ENCODE data around the gene PPP2R5D.

PPP2R5D gene

GRCh38 chr6:42984924-42985475 is 630 bp downstream of the PPP2R5D start:
- Histone ChIP-seq H3K9me3 (replicated peaks in 1 of 2; ENCODE audit: control insufficient read depth in 2 of 2, insufficient read depth in 1 of 2, low read depth in 1 of 2, low read length in 2 of 2) (no peaks in the 10 kb centered on the region), H3K36me3 (replicated peaks in 1 of 2; ENCODE audit: control insufficient read depth in 2 of 2, insufficient read depth in 2 of 2, low read length in 2 of 2) (peaks cover 11 to 37% of the 10 kb centered on the region in 2 donors), H2BK15ac (ENCODE audit: low read length) (no peak overlapping the region), H3K4me1 (ENCODE audit: control insufficient read depth in 2 of 2, insufficient read depth in 1 of 2, low read depth in 1 of 2, low read length in 2 of 2) (peaks cover 6% of the 10 kb centered on the region in 2 donors), H3K4ac (ENCODE audit: low read length) (no peak overlapping the region), H4K91ac (ENCODE audit: low read depth, low read length, poor library complexity) (no peak overlapping the region), H4K8ac (ENCODE audit: low read depth, low read length) (no peak overlapping the region), H3K14ac (ENCODE audit: low read length) (peak overlapping the region; percentile 65), H3K27ac (replicated peaks; ENCODE audit: low read length) (no peak overlapping the region), H2BK12ac (ENCODE audit: low read length) (no peak overlapping the region), H2BK5ac (ENCODE audit: low read length) (no peak overlapping the region), H3K23ac (ENCODE audit: low read depth, low read length, poor library complexity) (peak overlapping the region; percentile 34), H3K4me2 (ENCODE audit: insufficient read depth, low read length, poor library complexity, severe bottlenecking) (peak overlapping the region; percentile 66), H3K27me3 (ENCODE audit: control insufficient read depth in 3 of 3, insufficient read depth in 3 of 3, low read depth in 1 of 3, low read length in 3 of 3) (no peaks in the 10 kb centered on the region), H3K18ac (ENCODE audit: low read length) (peak overlapping the region; percentile 95), H3K79me1 (ENCODE audit: low read depth, low read length) (peaks cover 3% of the 10 kb centered on the region), H3K9ac (ENCODE audit: low read depth, low read length, poor library complexity) (peak overlapping the region; percentile 85), H3K4me3 (ENCODE audit: low read length in 2 of 2) (peak overlapping the region; percentile 64 to 91), H2AK5ac (ENCODE audit: low read depth, low read length) (peak overlapping the region; percentile 67), H2AFZ (ENCODE audit: low read length) (peak overlapping the region; percentile 94), H2BK120ac (ENCODE audit: low read depth, low read length) (no peak overlapping the region)
- DNase-seq (ENCODE audit: low spot score): no peak
- WGBS, 2 donors (ENCODE audit: extremely low coverage in 2 of 2, insufficient read length in 2 of 2, insufficient replicate concordance in 1 of 2): no CpG with 5 or more reads among the region's 13 CpGs

DNA sequence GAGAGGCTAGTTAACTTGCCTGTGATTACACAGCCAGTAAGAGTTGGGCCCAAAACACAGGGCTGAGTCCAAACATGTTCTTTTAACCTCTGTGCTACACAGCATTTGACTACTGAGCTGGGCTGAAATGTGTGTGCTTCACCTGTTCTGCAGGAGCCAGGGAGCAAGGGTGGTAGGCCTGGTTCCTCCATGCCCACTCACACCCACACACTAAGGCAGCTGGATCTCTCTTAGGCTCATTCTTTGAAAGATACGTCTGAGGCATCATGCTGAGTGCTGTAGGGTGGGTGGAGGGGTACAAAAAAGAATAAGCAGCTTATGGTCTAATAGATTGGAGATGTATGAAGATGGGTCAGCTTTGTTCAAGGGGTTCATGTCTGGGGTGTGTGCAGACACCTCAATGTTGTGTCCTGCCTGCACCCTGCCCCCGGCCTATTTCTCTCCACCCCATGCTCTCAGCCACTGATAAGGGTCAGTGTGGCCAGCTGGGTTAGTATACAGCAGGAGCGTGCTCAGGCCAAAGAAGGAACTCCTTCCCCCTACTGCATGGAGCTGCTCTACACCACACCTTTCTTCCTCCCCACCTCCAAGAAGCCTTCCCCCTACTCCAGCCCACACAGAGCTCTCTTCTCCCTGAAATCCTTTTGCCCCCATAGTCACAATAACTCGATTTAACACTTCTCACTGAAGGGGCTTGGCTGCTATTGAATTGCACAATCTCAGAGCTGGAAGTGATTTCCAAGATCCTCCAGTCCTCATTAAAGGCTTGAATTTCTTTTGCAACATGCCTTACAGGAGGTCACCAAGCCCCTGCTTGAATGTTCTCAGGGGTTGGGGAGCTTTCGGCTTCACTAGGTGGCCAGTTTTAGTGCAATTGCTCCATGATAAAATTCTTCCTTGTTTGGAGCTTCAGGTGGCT is 3.4 kb downstream of the PPP2R5D start:
- WGBS, 2 donors (ENCODE audit: extremely low coverage in 2 of 2, insufficient read length in 2 of 2, insufficient replicate concordance in 1 of 2): no CpG with 5 or more reads among the region's 5 CpGs
- H4K8ac ChIP-seq (ENCODE audit: low read depth, low read length): no peak overlapping the region

GRCh38 chr6:42988486-42989020 is 4.2 kb downstream of the PPP2R5D start:
- no peak overlapping the region for H3K4me3 ChIP-seq (ENCODE audit: low read length in 2 of 2)
- H4K91ac ChIP-seq (ENCODE audit: low read depth, low read length, poor library complexity): no peak overlapping the region
- H3K4me1 ChIP-seq (ENCODE audit: control insufficient read depth in 2 of 2, insufficient read depth in 1 of 2, low read depth in 1 of 2, low read length in 2 of 2): peaks cover 6% of the 10 kb centered on the region in 2 donors
- no peak for DNase-seq (ENCODE audit: low spot score)
- H4K8ac ChIP-seq (ENCODE audit: low read depth, low read length): no peak overlapping the region
- H2BK12ac ChIP-seq (ENCODE audit: low read length): no peak overlapping the region
- H3K9ac ChIP-seq (ENCODE audit: low read depth, low read length, poor library complexity): no peak overlapping the region
- no peak overlapping the region for H3K4me2 ChIP-seq (ENCODE audit: insufficient read depth, low read length, poor library complexity, severe bottlenecking)
- H2BK15ac ChIP-seq (ENCODE audit: low read length): no peak overlapping the region
- no peak overlapping the region for H2BK120ac ChIP-seq (ENCODE audit: low read depth, low read length)
- no peaks in the 10 kb centered on the region for H3K9me3 ChIP-seq (replicated peaks in 1 of 2; ENCODE audit: control insufficient read depth in 2 of 2, insufficient read depth in 1 of 2, low read depth in 1 of 2, low read length in 2 of 2)
- no CpG with 5 or more reads among the region's 1 CpG for WGBS, 2 donors (ENCODE audit: extremely low coverage in 2 of 2, insufficient read length in 2 of 2, insufficient replicate concordance in 1 of 2)
- no peak overlapping the region for H2BK5ac ChIP-seq (ENCODE audit: low read length)
- H3K18ac ChIP-seq (ENCODE audit: low read length): no peak overlapping the region
- H3K36me3 ChIP-seq (replicated peaks in 1 of 2; ENCODE audit: control insufficient read depth in 2 of 2, insufficient read depth in 2 of 2, low read length in 2 of 2): peaks cover 11 to 57% of the 10 kb centered on the region in 2 donors
- no peak overlapping the region for H3K4ac ChIP-seq (ENCODE audit: low read length)
- H3K14ac ChIP-seq (ENCODE audit: low read length): no peak overlapping the region
- no peak overlapping the region for H3K27ac ChIP-seq (replicated peaks; ENCODE audit: low read length)
- no peak overlapping the region for H2AFZ ChIP-seq (ENCODE audit: low read length)
- H3K23ac ChIP-seq (ENCODE audit: low read depth, low read length, poor library complexity): no peak overlapping the region
- no peak overlapping the region for H2AK5ac ChIP-seq (ENCODE audit: low read depth, low read length)
- no peaks in the 10 kb centered on the region for H3K27me3 ChIP-seq (ENCODE audit: control insufficient read depth in 3 of 3, insufficient read depth in 3 of 3, low read depth in 1 of 3, low read length in 3 of 3)
- peaks cover 3% of the 10 kb centered on the region for H3K79me1 ChIP-seq (ENCODE audit: low read depth, low read length)

More for the DNA sequence above, 3.4 kb downstream of the PPP2R5D start:
- no peak overlapping the region for H3K9ac ChIP-seq (ENCODE audit: low read depth, low read length, poor library complexity)
- H2BK15ac ChIP-seq (ENCODE audit: low read length): no peak overlapping the region
- peaks cover 11 to 56% of the 10 kb centered on the region in 2 donors for H3K36me3 ChIP-seq (replicated peaks in 1 of 2; ENCODE audit: control insufficient read depth in 2 of 2, insufficient read depth in 2 of 2, low read length in 2 of 2)
- H3K23ac ChIP-seq (ENCODE audit: low read depth, low read length, poor library complexity): no peak overlapping the region
- no peak overlapping the region for H3K18ac ChIP-seq (ENCODE audit: low read length)
- no peak overlapping the region for H3K4me2 ChIP-seq (ENCODE audit: insufficient read depth, low read length, poor library complexity, severe bottlenecking)
- no peak overlapping the region for H2BK12ac ChIP-seq (ENCODE audit: low read length)
- peaks cover 6% of the 10 kb centered on the region in 2 donors for H3K4me1 ChIP-seq (ENCODE audit: control insufficient read depth in 2 of 2, insufficient read depth in 1 of 2, low read depth in 1 of 2, low read length in 2 of 2)
- H3K9me3 ChIP-seq (replicated peaks in 1 of 2; ENCODE audit: control insufficient read depth in 2 of 2, insufficient read depth in 1 of 2, low read depth in 1 of 2, low read length in 2 of 2): no peaks in the 10 kb centered on the region
- H3K14ac ChIP-seq (ENCODE audit: low read length): no peak overlapping the region
- no peak overlapping the region for H3K27ac ChIP-seq (replicated peaks; ENCODE audit: low read length)
- DNase-seq (ENCODE audit: low spot score): no peak
- no peak overlapping the region for H2BK120ac ChIP-seq (ENCODE audit: low read depth, low read length)
- H3K79me1 ChIP-seq (ENCODE audit: low read depth, low read length): peaks cover 3% of the 10 kb centered on the region
- no peak overlapping the region for H2AFZ ChIP-seq (ENCODE audit: low read length)
- no peak overlapping the region for H4K91ac ChIP-seq (ENCODE audit: low read depth, low read length, poor library complexity)
- H2AK5ac ChIP-seq (ENCODE audit: low read depth, low read length): no peak overlapping the region
- H3K4me3 ChIP-seq (ENCODE audit: low read length in 2 of 2): no peak overlapping the region
- H3K27me3 ChIP-seq (ENCODE audit: control insufficient read depth in 3 of 3, insufficient read depth in 3 of 3, low read depth in 1 of 3, low read length in 3 of 3): no peaks in the 10 kb centered on the region
- no peak overlapping the region for H3K4ac ChIP-seq (ENCODE audit: low read length)
- no peak overlapping the region for H2BK5ac ChIP-seq (ENCODE audit: low read length)

DNA sequence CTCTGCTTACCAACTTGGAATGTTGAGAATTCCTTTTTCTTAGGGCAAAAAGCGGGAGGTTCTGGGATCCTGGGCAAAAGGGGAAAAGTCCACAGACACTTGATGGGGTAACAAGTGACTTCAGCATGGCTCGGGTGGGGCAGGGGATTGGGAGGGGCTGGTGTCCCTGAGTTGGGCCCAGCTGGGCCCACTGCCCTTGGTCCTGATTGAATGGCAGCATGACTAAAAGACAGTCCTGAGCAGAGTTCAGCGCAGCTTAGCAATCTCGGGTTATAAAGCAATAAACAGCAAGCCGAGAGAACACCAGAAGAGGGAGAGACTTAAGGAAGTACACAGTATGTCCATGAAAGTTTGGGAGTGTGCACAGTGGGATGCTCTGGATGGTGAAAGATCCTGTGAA is 5.6 kb downstream of the PPP2R5D start:
- Histone ChIP-seq H3K18ac (ENCODE audit: low read length) (no peak overlapping the region), H2BK15ac (ENCODE audit: low read length) (no peak overlapping the region), H3K4me2 (ENCODE audit: insufficient read depth, low read length, poor library complexity, severe bottlenecking) (no peak overlapping the region), H3K27me3 (ENCODE audit: control insufficient read depth in 3 of 3, insufficient read depth in 3 of 3, low read depth in 1 of 3, low read length in 3 of 3) (no peaks in the 10 kb centered on the region), H2BK120ac (ENCODE audit: low read depth, low read length) (no peak overlapping the region), H3K36me3 (replicated peaks in 1 of 2; ENCODE audit: control insufficient read depth in 2 of 2, insufficient read depth in 2 of 2, low read length in 2 of 2) (peaks cover 11 to 59% of the 10 kb centered on the region in 2 donors), H2BK5ac (ENCODE audit: low read length) (no peak overlapping the region), H4K8ac (ENCODE audit: low read depth, low read length) (no peak overlapping the region), H3K14ac (ENCODE audit: low read length) (no peak overlapping the region), H3K4ac (ENCODE audit: low read length) (no peak overlapping the region), H2AK5ac (ENCODE audit: low read depth, low read length) (no peak overlapping the region), H3K9me3 (replicated peaks in 1 of 2; ENCODE audit: control insufficient read depth in 2 of 2, insufficient read depth in 1 of 2, low read depth in 1 of 2, low read length in 2 of 2) (no peaks in the 10 kb centered on the region), H3K4me3 (ENCODE audit: low read length in 2 of 2) (no peak overlapping the region), H4K91ac (ENCODE audit: low read depth, low read length, poor library complexity) (no peak overlapping the region), H3K27ac (replicated peaks; ENCODE audit: low read length) (no peak overlapping the region), H2BK12ac (ENCODE audit: low read length) (no peak overlapping the region), H3K23ac (ENCODE audit: low read depth, low read length, poor library complexity) (no peak overlapping the region), H3K79me1 (ENCODE audit: low read depth, low read length) (peaks cover 3% of the 10 kb centered on the region), H3K4me1 (ENCODE audit: control insufficient read depth in 2 of 2, insufficient read depth in 1 of 2, low read depth in 1 of 2, low read length in 2 of 2) (peaks cover 4 to 6% of the 10 kb centered on the region in 2 donors), H3K9ac (ENCODE audit: low read depth, low read length, poor library complexity) (no peak overlapping the region), H2AFZ (ENCODE audit: low read length) (no peak overlapping the region)
- no CpG with 5 or more reads among the region's 5 CpGs for WGBS, 2 donors (ENCODE audit: extremely low coverage in 2 of 2, insufficient read length in 2 of 2, insufficient replicate concordance in 1 of 2)
- DNase-seq (ENCODE audit: low spot score): no peak

Data from neuronal stem cell (in vitro differentiated cells).